A549 (cell line): ENCODE results near the gene COX4I1. TPM values are rescaled to one million over a fixed set of nuclear protein-coding genes. Genes with fewer than 3 reads are reported as not detected.

Source experiments
- ATAC-seq, 2 experiments: fragments of 200-7000 bp in 1 of 2; fragments of >200 bp in 1 of 2; cut with Nextera tagmentation in 1 of 2; cut with Tn5 transposase in 1 of 2; 3 replicates each; pipeline versions ENCODE4 v1.8.0 to v1.9.1; 2018 to 2020; ENCODE audit warnings: mild to moderate bottlenecking in 1 of 2, moderate library complexity in 1 of 2
- CTCF ChIA-PET: fragments of 300-600 bp; sonication (Branson Sonifier 250); formaldehyde crosslinking; extraction: SDS; loops from one replicate; lab custom pipeline; 2021; ENCODE audit warnings: antibody characterized with exemption, inconsistent platforms; lab: Yijun Ruan, JAX
- POLR2A ChIA-PET: fragments of 350-600 bp; formaldehyde crosslinking; extraction: SDS; loops from one replicate; lab custom pipeline; 2021; ENCODE audit warnings: antibody characterized with exemption, inconsistent platforms; lab: Yijun Ruan, JAX
- DNase-seq, 2 experiments: peaks; one replicate each; pipeline versions ENCODE4 v3.0.0 to v3.0.0-alpha.2; 2011 to 2016; ENCODE audit warnings: low read depth in 1 of 2, low spot score in 1 of 2
- FAIRE-seq: peaks from 2 replicates; lab custom pipeline; 2011; peaks lifted over from hg19 to GRCh38; lab: Jason Lieb, UNC
- H3K27ac ChIP-seq, 2 experiments: fragments of >200 bp; sonication (Bioruptor Twin); formaldehyde crosslinking; 3 replicates each; pipeline ENCODE4 v1.5.1; 2016 to 2017
- H3K4me1 ChIP-seq: fragments of >200 bp; sonication (Bioruptor Twin); formaldehyde crosslinking; 3 replicates; pipeline ENCODE4 v1.6.1; 2016
- H3K4me2 ChIP-seq: fragments of >200 bp; sonication (Bioruptor Twin); formaldehyde crosslinking; 3 replicates; pipeline ENCODE4 v1.6.1; 2016
- H3K4me3 ChIP-seq: fragments of >200 bp; sonication (Bioruptor Twin); formaldehyde crosslinking; 3 replicates; pipeline ENCODE4 v1.5.1; 2016
- H3K9me3 ChIP-seq: fragments of >200 bp; sonication (Bioruptor Twin); formaldehyde crosslinking; 3 replicates; pipeline ENCODE4 v1.6.1; 2016
- BHLHE40 ChIP-seq: IDR thresholded peaks from 2 replicates; pipeline ENCODE4 v1.6.1; 2012; ENCODE audit warnings: low read depth, low read length, inconsistent platforms
- CBX8 ChIP-seq: fragments of 200-600 bp; sonication (generic); IDR thresholded peaks from 2 replicates; pipeline ENCODE4 v1.6.1; 2016
- CEBPB ChIP-seq, 2 experiments: fragments of >200 bp in 1 of 2; sonication (Bioruptor Twin) in 1 of 2; formaldehyde crosslinking in 1 of 2; IDR thresholded peaks; 2 replicates each; pipeline ENCODE4 v1.6.1; 2012 to 2016
- FOSL2 ChIP-seq, 2 experiments: fragments of 450-650 bp in 1 of 2; fragments of >200 bp in 1 of 2; sonication (Bioruptor Twin) in 1 of 2; formaldehyde crosslinking; IDR thresholded peaks; 2 replicates each; pipeline versions ENCODE4 v1.5.0 to v1.6.1; 2016 to 2020; ENCODE audit warnings: mild to moderate bottlenecking in 1 of 2, moderate library complexity in 1 of 2
- HMGXB4 ChIP-seq: fragments of 250-450 bp; sonication (Bioruptor Pico); IDR thresholded peaks from 2 replicates; pipeline ENCODE4 v1.5.0; 2021; ENCODE audit warnings: mild to moderate bottlenecking, moderate library complexity, borderline replicate concordance
- HOXB5 ChIP-seq: fragments of 250-450 bp; sonication (Bioruptor Pico); IDR thresholded peaks from 2 replicates; pipeline ENCODE4 v1.5.0; 2020; ENCODE audit warnings: mild to moderate bottlenecking, moderate library complexity
- KDM5A ChIP-seq: fragments of 200-600 bp; sonication (generic); IDR thresholded peaks from 2 replicates; pipeline ENCODE4 v1.6.1; 2016; ENCODE audit warnings: antibody characterized with exemption, mild to moderate bottlenecking
- MAX ChIP-seq: IDR thresholded peaks from 2 replicates; pipeline ENCODE4 v1.6.1; 2012
- POLR2A ChIP-seq: IDR thresholded peaks from 2 replicates; pipeline ENCODE4 v1.6.1; 2012; ENCODE audit warnings: mild to moderate bottlenecking, low read length
- POLR2AphosphoS2 ChIP-seq: conservative IDR thresholded peaks from 2 replicates; pipeline ENCODE4 v1.6.1; 2012; ENCODE audit warnings: low read length, improper control_type of control experiment, inconsistent platforms
- RAD21 ChIP-seq, 2 experiments: fragments of >200 bp in 1 of 2; sonication (Bioruptor Twin) in 1 of 2; formaldehyde crosslinking in 1 of 2; IDR thresholded peaks in 1 of 2; conservative IDR thresholded peaks in 1 of 2; 2 replicates in 1 of 2; 3 replicates in 1 of 2; pipeline ENCODE4 v1.6.1; 2012 to 2018; ENCODE audit warnings: inconsistent platforms in 1 of 2
- RARB ChIP-seq: fragments of 250-450 bp; sonication (Bioruptor Pico); IDR thresholded peaks from 2 replicates; pipeline ENCODE4 v1.8.0; 2021; ENCODE audit warnings: mild to moderate bottlenecking, moderate library complexity
- RCOR1 ChIP-seq: fragments of 150-350 bp; IDR thresholded peaks from 2 replicates; pipeline ENCODE4 v1.6.1; 2014; ENCODE audit warnings: antibody characterized with exemption, low read length, low read depth
- TFCP2L1 ChIP-seq: fragments of 250-450 bp; sonication (Bioruptor Pico); IDR thresholded peaks from 2 replicates; pipeline ENCODE4 v1.5.0; 2021; ENCODE audit warnings: mild to moderate bottlenecking
- USF2 ChIP-seq: fragments of 450-650 bp; IDR thresholded peaks from 2 replicates; pipeline ENCODE4 v1.6.1; 2014; ENCODE audit warnings: antibody characterized with exemption
- ZFP36 ChIP-seq: fragments of 450-650 bp; IDR thresholded peaks from 2 replicates; pipeline ENCODE4 v1.6.1; 2014; ENCODE audit warnings: borderline replicate concordance; ENCODE audit not compliant: partially characterized antibody
- WGBS: methylation state at CpG from one replicate; pipeline ENCODE4 v1.1.6; 2017; ENCODE audit errors: missing lambda C conversion rate; 5-methylcytosine and 5-hydroxymethylcytosine counted together
- polyA plus RNA-seq, 4 experiments: library from polyadenylated mRNA; depleted of rRNA in 3 of 4; stranded (reverse); fragments of >200 nt; fragmentation: RNase III in 1 of 4; extraction: RNeasy Plus Mini Kit Qiagen cat#74134 plus additional on column Dnase treatment in 1 of 4; gene quantifications; 2 replicates in 3 of 4; 3 replicates in 1 of 4; pipeline ENCODE4 v1.2.3, GENCODE V29; 2011 to 2017
- TF ChIP-seq, protein P1 (sequence below): fragments of 150-350 bp; IDR thresholded peaks from 2 replicates; pipeline ENCODE4 v1.6.1; 2014; ENCODE audit warnings: low read depth, mild to moderate bottlenecking, low read length
- TF ChIP-seq, protein P2 (sequence below): IDR thresholded peaks from 2 replicates; pipeline ENCODE4 v1.6.1; 2012; ENCODE audit warnings: low read depth, borderline replicate concordance

Gene COX4I1
- polyA plus RNA-seq, 2 of the 4 experiments (the other 2 are of a cell fraction): 783 to 929 TPM

DNA sequence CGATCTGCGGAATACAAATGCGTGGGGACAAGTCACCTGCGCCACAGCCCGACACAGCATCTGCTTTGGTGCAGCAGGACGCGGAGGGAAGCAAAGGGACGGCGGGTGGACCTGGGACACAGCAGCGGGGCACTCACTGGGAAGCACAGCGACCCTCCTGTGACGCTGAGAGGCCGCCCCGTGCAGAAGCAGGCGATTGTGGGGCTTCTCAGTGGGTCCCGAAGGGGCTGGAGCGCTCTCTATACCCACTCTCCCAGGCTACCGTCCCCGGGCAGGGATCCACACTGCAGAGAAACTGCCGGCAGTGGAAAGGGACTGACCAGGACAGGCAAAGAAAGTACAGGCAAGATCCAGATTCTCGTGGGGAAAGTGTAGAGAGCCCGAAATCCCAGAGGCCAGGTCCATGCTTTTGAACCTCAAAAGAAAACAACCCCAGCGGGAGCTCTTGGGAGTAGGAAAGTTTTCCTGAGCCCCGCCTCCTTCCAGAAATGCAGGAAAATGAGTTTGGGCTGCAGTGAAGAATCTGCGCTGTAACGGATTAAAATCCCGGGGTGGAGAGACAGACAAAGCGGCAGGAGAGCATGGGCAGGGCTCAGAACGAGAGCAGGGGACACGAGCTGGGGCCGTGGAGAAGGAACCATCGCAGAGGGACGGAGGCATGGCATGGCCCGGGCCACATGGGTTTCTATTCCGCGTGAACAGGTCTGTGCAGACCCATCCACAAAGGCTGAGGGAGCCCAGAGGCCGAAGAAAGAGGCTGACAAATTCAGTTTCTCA, 12.7 kb downstream of the COX4I1 start:
- no peak overlapping the region for H3K4me2 ChIP-seq
- CTCF ChIA-PET: interaction anchor here (0.8 to 3.7 kb wide), 7 partner anchors 9 to 708 kb away, joined by 3 to 25 read pairs (median 4); no protein-coding TSS in a partner anchor
- DNase-seq: no peak
- POLR2A ChIA-PET: no interaction called here
- H3K27ac ChIP-seq: no peak overlapping the region
- peak; percentile 23 to 31; a peak in 4 of 6 replicates for ATAC-seq
- H3K4me1 ChIP-seq: no peaks in the 10 kb centered on the region
- FAIRE-seq: no peak
- H3K4me3 ChIP-seq: no peak overlapping the region
- no peaks in the 10 kb centered on the region for H3K9me3 ChIP-seq
- TF ChIP-seq CBX8: no peak
- TF ChIP-seq HMGXB4: no peak
- no peak for TF ChIP-seq RAD21 (conservative IDR thresholded peaks at IDR 0.05 in 1 of 2, IDR thresholded peaks at IDR 0.05 in 1 of 2)
- TF ChIP-seq MAX: no peak
- no peak for TF ChIP-seq FOSL2 (IDR thresholded peaks at IDR 0.05)
- no peak for TF ChIP-seq FOSL2 (CRISPR knock-in tag; IDR thresholded peaks at IDR 0.05)
- no peak for TF ChIP-seq POLR2AphosphoS2
- no peak for TF ChIP-seq TFCP2L1 (CRISPR knock-in tag)
- TF ChIP-seq, protein P1, sequence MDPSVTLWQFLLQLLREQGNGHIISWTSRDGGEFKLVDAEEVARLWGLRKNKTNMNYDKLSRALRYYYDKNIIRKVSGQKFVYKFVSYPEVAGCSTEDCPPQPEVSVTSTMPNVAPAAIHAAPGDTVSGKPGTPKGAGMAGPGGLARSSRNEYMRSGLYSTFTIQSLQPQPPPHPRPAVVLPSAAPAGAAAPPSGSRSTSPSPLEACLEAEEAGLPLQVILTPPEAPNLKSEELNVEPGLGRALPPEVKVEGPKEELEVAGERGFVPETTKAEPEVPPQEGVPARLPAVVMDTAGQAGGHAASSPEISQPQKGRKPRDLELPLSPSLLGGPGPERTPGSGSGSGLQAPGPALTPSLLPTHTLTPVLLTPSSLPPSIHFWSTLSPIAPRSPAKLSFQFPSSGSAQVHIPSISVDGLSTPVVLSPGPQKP: no peak
- TF ChIP-seq, all 56 proteins: peak for 0
- WGBS: 55% methylated on average over 37 of the region's 37 CpGs

DNA sequence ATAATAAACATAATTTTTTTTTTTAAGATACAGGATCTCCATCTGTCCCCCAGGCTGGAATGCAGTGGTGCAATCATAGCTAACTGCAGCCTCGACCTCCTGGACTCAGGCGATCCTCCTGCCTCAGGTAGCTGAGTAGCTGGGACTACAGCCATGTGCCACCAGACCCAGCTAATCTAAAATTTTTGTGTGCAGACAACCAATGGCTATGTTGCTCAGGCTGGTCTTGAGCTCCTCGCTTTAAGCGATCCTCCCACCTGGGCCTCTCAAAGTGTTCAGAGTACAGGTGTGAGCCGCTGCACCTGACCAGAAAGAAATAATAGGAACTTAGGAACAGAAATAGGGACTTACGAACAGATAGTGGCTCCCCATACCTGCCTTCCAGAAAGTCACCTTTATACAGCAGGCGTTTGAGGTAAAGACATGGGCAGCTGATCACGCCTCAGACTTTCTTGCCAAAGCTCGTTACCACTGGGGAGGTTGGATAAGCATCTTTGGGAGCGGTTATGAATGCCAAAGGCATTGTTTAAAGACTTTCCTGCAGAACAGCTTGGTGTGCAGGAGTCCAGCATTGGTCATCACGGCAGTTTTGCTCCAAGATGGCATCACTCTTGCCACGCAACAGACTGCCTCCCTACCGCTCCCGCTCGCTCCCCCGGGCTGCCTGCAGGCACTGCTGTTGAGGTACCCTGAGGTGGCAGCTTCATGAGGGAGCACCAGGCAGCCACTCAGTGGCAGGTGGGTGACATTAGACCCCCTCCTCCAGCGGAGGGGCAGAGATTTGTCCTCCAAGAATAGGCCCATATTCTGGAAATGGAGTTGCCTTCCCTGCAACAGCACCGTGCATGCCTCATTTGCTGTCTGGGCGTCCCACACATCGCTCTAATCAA, 13.6 kb downstream of the COX4I1 start:
- ATAC-seq (no peak; a peak in 1 of 6 replicates), DNase-seq (no peak), FAIRE-seq (no peak)
- no peaks in the 10 kb centered on the region for H3K4me1 ChIP-seq
- no peak overlapping the region for H3K4me2 ChIP-seq
- TF ChIP-seq RCOR1 (no peak), HOXB5 (CRISPR knock-in tag) (no peak), KDM5A (no peak), CEBPB (IDR thresholded peaks at IDR 0.05) (no peak), USF2 (no peak), ZFP36 (no peak), RARB (no peak), POLR2A (no peak), BHLHE40 (no peak)
- TF ChIP-seq, protein P2, sequence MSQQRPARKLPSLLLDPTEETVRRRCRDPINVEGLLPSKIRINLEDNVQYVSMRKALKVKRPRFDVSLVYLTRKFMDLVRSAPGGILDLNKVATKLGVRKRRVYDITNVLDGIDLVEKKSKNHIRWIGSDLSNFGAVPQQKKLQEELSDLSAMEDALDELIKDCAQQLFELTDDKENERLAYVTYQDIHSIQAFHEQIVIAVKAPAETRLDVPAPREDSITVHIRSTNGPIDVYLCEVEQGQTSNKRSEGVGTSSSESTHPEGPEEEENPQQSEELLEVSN: no peak
- no peak overlapping the region for H3K4me3 ChIP-seq
- H3K9me3 ChIP-seq: 0 out of 3 replicates have a peak, but pooled peaks cover 1% of the 10 kb centered on the region
- 60% methylated on average over 20 of the region's 20 CpGs for WGBS
- ChIA-PET CTCF (interaction anchor here (0.6 to 3.7 kb wide), 12 partner anchors 8 to 707 kb away, joined by 3 to 25 read pairs (median 4); no protein-coding TSS in a partner anchor), POLR2A (no interaction called here)
- H3K27ac ChIP-seq: no peak overlapping the region
